OCI-M2 (cell line): Measurements from ENCODE around the gene SMYD3.

Experiments used
- DNase-seq: peaks from one replicate; lab custom pipeline; 2025; ENCODE audit not compliant: unreplicated experiment; lab: John Stamatoyannopoulos, UW

Gene SMYD3

GRCh38 chr1:245862812-245863540, 644.1 kb downstream of the SMYD3 start:
- no peak for DNase-seq

GRCh38 chr1:245860657-245861544, 646.2 kb downstream of the SMYD3 start:
- no peak for DNase-seq

DNA sequence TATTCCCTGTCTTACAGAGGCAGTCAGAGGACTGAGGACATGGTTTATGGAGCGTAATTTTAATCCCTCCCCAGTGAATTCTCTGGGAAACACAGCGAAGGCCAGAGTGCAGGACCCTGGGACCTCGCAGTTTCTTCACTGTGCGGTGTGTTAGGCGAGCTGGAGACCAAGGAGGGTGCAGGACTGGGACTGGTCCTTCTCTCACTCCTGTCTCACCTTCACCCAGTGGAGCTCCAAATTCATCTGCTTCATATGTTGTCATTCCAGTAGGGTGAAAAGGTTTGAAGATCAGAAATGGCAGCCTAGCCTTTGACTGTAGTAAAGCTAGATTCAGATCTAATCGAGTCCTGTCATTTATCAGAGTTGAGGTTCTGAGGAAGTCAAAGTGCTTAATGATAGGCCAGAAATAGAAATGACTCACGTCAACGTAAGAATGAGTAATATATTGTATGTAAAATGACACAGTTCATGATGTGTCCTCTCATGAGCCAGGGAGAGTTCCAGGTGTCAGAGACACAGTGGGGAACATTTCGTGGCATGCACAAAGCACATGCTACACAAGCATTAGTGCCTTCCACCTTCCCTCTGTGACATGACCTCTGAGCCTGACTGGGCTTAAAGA, 647.5 kb downstream of the SMYD3 start:
- DNase-seq: no peak

DNA sequence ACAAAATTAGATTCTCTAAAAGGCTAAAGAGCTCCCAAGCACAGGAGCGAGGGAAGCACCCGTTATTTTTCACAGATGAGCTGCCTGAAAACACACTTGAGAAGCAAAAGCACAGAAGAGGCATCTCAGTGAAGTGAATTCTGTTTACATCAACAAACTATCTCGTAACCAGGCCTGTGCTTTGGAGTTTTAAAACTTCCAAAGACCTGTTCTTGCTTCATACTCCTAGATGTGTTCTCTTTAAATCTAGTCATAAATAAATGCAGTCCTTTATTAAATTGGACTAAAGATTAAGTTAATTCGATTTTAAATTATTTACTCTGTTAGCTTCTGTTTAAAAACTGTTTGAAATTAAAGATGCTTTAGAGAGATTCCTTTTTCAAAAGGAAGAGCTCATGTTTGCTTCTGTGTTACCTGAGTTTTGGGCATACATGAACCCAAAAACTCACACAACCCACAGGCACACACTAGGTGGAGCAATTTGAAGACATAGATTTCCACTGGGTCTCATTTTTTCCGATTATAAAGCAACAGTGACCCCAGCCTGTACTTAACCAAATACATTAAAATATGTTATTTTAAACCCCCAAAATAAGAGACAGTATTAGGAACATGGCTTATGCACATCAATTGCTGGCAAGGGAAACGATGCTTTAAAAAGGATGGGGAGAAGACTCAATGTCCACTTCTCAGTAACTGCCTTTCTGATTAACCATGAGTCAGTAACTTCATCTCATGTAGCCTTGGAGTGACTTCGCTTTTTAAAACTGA, 648.2 kb downstream of the SMYD3 start:
- DNase-seq: no peak

GRCh38 chr1:245858022-245858721, 648.9 kb downstream of the SMYD3 start:
- no peak for DNase-seq

DNA sequence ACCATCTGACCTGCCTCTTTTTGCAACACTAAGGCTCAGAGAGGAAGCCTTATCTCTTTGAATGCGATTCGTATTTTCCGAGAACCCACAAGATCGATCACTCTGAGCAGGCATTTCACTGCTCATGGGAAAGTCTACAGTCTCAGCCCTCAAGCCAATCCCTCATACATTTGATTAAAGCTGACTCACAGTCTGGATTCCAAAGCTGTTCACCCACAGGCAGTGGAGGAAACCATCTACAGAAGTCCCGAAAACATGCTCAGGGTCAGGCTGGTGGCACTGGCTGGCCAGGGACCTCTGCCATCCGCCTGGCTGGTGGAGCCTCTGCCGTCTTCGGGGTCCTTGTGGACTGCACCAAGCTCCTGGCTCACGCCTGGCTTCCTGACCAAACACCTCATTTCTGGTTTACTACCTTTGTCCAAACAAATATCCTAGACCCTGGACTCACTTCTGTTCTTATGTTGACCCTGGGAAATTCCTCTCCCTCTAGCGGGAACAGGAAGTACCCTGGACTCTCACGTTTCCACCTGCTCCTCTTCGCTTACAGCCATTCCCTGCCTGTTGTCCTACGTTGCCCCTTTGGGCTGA, 650.0 kb downstream of the SMYD3 start:
- no peak for DNase-seq

DNA sequence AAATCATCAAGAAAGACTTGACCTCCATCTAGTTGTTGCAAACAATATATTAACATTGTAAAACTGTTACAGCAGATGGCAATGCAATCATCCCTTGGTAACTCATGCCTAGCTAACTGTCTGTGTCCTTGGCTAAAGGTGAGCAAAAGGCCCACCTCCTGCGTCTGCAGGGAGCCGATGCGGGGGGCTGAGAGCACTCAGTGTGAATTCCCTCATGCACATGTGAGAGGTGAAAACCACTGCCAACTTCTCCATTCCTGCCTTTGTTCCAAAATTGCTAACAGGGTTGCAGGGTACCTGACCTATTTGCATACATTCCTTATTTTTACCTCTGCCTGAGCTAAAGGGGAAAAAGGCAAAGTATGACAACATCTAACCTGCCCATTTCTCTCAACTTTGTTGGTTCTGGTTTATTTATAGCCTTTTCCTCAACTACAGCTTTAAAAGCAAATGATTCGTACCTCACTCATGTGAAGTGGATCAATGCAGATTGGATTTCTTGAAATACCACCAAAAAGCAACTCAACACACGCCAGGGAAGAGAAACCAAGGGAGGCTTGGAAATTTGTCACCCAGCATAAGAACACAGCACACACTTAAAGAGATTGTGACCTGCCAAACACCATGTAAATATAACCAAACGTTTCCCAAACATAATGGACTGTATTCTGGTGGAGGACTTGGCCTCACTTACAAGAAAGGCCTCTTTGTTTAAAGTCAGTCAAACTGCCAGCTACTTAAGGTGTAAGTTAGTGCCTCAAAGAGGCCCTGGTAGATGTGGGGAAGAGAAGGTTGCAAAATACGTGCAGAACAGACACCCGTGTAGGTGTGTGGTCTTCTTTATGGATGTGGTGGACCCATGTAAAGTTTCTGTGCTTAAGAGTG, 651.0 kb downstream of the SMYD3 start:
- DNase-seq: no peak

GRCh38 chr1:245853291-245853690, 653.8 kb downstream of the SMYD3 start:
- DNase-seq: no peak

DNA sequence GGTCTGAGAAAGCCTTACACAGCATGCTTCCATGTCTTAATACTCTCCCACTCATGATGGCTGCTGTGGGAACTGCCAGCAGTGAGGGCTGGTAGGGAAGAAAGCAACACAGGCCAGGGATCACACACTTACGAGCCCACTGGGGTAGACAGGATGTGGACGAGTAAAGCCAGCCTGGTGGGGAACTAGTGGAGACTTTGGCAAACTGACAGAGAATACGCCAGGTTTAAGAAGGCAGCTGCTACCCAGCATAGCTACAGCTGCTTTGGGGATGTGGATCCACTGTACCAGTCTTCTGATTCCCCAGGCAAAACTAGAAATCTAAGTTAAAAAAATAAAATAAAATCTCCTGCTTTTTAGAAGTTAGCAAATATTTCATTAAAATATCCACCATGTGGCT, 664.0 kb downstream of the SMYD3 start:
- no peak for DNase-seq

- no peak for DNase-seq
These were observed 665.0 kb downstream of the SMYD3 start for GRCh38 chr1:245842106-245842505.

DNA sequence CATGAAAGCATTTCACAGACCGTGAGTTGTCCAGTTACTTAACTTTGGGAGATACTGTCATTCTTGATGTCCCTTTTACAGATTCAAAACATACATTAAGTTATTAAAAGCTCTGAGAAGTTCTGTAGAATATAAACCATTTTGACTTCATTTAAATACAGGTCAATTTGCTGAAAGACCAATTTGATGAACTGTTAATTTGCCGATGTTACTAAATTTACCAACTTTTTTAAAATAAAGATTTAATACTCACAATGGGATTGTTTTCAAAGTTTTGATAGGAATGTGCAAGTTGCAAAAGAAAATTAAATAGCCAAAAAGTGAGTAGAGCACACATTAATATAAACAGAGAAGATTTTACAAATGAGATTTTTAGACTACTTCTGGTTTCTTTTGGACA, 666.1 kb downstream of the SMYD3 start:
- no peak for DNase-seq

DNA sequence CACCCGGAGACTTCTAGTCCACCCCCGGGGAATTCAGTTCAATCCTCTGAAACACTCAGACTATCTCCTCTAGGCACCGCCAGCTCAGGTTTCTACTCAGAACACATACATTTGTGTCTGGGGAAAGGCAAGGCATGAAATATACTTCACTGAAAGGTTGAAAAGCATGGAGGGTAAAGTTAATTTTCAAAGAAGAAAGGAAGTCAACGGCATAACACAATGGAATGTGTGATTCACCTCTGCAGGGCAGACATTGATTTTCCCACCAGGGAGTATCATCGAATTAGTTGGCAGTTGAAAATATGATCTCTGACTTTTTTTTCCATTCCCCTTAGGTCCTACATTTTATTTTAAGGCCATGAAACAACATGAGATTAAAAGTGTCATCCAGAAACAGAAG, 669.4 kb downstream of the SMYD3 start:
- no peak for DNase-seq

- no peak for DNase-seq
These were observed 671.7 kb downstream of the SMYD3 start for GRCh38 chr1:245835386-245835785.

GRCh38 chr1:245834002-245834401, 673.1 kb downstream of the SMYD3 start:
- no peak for DNase-seq

DNA sequence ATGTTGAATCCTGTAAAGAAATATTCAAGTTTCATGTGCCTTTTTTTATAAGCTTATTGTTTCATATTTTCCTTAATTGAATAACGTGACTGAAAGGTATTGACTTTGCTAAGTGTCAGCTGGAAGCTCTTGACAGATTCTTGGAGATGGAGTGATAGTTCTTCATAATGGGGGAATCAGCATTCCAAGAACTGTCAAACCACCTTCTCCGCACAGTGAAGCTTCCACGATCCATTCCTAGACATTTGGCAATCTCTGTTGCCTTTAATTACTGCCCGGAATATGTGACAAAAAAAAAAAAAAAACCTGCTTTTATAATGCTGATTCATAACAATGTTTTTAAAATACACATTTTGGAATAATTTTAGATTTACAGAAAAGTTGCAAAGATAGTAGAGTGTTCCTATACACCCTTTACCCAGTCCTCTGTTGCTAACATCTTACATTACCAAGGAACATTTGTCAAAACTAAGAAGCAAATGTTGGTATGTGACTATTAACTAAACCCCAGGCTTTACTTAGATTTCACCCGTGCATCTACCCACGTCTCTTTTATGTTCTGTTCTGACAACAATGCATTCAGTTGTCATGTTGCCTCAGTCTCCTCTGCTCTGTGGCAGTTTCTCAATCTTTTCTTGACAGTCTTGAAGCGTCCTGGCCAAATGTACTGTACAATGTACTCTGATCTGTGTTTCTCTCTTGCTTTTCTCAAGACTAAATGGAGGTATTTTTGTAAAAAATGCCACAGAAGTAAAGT, 674.1 kb downstream of the SMYD3 start:
- no peak for DNase-seq

- DNase-seq: no peak
These were observed 675.6 kb downstream of the SMYD3 start for GRCh38 chr1:245831518-245831917.

DNA sequence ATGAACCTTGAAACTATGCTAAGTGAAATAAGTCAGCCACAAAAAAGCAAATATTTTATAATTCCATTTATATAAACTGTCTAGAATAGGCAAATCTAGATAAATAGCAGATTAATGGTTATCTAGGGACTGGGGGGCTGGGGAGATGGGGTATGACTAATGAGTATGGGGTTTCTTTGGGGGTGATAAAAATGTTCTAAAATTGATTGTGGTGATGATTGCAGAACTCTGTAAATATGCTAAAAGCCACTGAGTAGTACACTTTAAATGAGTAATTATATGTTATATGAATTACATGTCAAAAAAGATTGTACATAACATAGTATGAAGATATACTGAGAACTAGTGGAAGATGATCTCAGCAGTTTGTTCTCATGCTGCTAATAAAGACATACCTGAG, 677.3 kb downstream of the SMYD3 start:
- no peak for DNase-seq

DNA sequence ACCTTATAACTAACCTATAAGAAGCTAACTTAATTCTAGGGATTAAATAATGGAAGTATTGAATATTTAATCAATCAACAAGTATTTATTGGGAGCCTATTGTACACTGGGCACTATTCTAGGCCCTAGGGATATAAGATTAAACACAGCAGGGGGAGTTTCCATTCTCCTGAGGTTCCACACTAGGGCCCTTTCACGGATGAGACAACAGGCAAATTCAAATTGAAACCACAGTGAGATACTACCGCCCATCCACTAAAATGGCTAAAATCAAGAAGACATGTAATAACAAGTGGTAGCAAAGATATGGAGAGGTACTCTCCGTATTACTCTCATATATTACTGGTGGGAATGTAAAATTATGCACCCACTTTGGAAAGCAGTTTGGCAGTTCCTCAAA, 677.9 kb downstream of the SMYD3 start:
- no peak for DNase-seq
